ENCODE results near the gene FAM9A.
"Not testable (repeated sequence)": the region's sequence is repeated elsewhere in the genome, so short reads cannot be mapped to it uniquely, and the experiment has no call there.

FAM9A gene

DNA sequence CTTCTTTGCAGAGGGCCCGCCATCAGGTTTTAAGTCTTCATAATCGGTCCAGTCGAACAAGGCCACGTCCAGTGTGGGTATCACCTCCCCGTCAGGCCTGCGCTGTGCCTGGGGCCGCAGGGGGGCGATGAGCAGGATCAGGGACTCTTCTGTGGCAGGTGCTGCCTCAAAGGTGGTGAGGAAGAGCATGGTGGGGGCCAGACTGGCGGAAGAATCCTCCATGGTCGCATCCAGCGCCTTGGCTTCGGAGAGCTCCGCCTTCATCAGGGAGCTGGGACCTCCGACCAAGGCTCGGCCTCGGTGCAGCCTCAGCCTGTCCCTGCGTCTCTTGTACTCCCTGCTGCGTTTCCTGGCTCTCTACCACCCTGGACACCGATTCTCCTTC is 17.5 kb downstream of the FAM9A start:
- Histone ChIP-seq H3K4me1 (ENCODE audit: control insufficient read depth in 1 of 2, insufficient read depth in 1 of 2, low read depth in 1 of 2, low read length in 1 of 2) (no peaks in the 10 kb centered on the region), H3K4me3 (ENCODE audit: low read depth in 1 of 2, low read length in 1 of 2) (no peak overlapping the region), H3K27me3 (no peaks in the 10 kb centered on the region), H3K36me3 (no peaks in the 10 kb centered on the region), H3K9me3 (no peaks in the 10 kb centered on the region), H3K27ac (no peak overlapping the region)
- TF ChIP-seq CTCF (IDR thresholded peaks at IDR 0.05): no peak

GRCh38 chrX:8783097-8783713 is 18.0 kb downstream of the FAM9A start:
- no peak overlapping the region for H3K27ac ChIP-seq
- TF ChIP-seq CTCF (IDR thresholded peaks at IDR 0.05): peak; percentile 21
- H3K36me3 ChIP-seq: no peaks in the 10 kb centered on the region
- no peaks in the 10 kb centered on the region for H3K27me3 ChIP-seq
- no peaks in the 10 kb centered on the region for H3K9me3 ChIP-seq
- no peaks in the 10 kb centered on the region for H3K4me1 ChIP-seq (ENCODE audit: control insufficient read depth in 1 of 2, insufficient read depth in 1 of 2, low read depth in 1 of 2, low read length in 1 of 2)
- H3K4me3 ChIP-seq (ENCODE audit: low read depth in 1 of 2, low read length in 1 of 2): no peak overlapping the region

- Histone ChIP-seq H3K9me3 (no peaks in the 10 kb centered on the region), H3K27me3 (no peaks in the 10 kb centered on the region), H3K27ac (no peak overlapping the region), H3K4me1 (ENCODE audit: control insufficient read depth in 1 of 2, insufficient read depth in 1 of 2, low read depth in 1 of 2, low read length in 1 of 2) (no peaks in the 10 kb centered on the region), H3K4me3 (ENCODE audit: low read depth in 1 of 2, low read length in 1 of 2) (no peak overlapping the region), H3K36me3 (no peaks in the 10 kb centered on the region)
- no peak for TF ChIP-seq CTCF (IDR thresholded peaks at IDR 0.05)
Measured at GRCh38 chrX:8782595-8782994, 18.6 kb downstream of the FAM9A start.

DNA sequence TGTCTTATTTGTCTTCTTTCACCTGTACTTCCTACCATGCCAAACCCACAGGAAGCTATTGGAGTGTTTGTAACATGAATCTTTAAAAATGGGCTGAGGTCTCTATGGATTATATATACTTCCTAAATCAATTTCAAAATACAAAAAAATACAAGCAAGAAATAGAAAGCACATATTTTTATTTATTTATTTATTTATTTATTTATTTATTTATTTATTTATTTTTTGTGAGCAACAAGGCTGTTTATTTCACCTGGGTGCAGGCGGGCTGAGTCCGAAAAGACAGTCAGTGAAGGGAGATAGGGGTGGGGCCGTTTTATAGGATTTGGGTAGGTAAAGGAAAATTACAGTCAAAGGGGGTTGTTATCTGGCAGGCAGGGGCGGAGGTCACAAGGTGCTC is 19.3 kb downstream of the FAM9A start:
- not testable (repeated sequence) for H3K27me3 ChIP-seq; H3K4me3 ChIP-seq (ENCODE audit: low read depth in 1 of 2, low read length in 1 of 2); H3K36me3 ChIP-seq; H3K4me1 ChIP-seq (ENCODE audit: control insufficient read depth in 1 of 2, insufficient read depth in 1 of 2, low read depth in 1 of 2, low read length in 1 of 2); H3K9me3 ChIP-seq; H3K27ac ChIP-seq

- Histone ChIP-seq H3K27ac (no peak overlapping the region), H3K4me3 (ENCODE audit: low read depth in 1 of 2, low read length in 1 of 2) (no peak overlapping the region), H3K36me3 (no peaks in the 10 kb centered on the region), H3K4me1 (ENCODE audit: control insufficient read depth in 1 of 2, insufficient read depth in 1 of 2, low read depth in 1 of 2, low read length in 1 of 2) (no peaks in the 10 kb centered on the region), H3K9me3 (no peaks in the 10 kb centered on the region), H3K27me3 (no peaks in the 10 kb centered on the region)
- no peak for TF ChIP-seq CTCF (IDR thresholded peaks at IDR 0.05)
Measured at GRCh38 chrX:8773117-8773516, 28.1 kb downstream of the FAM9A start.

DNA sequence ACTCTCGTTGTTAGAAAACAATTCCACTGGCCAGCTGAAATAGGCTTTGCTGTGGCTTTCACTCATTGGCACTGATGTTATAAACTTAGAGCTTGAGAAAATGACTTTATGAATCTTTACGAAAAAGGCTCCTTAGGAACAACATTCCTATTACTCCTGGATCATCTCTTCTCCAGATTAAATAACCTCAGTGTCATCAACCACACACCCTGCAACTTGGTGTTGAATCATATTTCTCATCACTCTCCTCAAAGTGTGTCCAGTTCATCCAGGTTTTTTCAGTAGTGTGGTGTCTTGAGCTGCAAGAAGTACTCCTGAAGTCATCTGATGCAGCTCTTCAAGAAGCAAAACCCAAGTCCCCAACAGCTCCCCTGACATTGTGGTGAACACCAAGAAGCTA is 41.2 kb downstream of the FAM9A start:
- no peak overlapping the region for H3K27ac ChIP-seq
- no peak for TF ChIP-seq CTCF (IDR thresholded peaks at IDR 0.05)
- no peaks in the 10 kb centered on the region for H3K36me3 ChIP-seq
- H3K4me1 ChIP-seq (ENCODE audit: control insufficient read depth in 1 of 2, insufficient read depth in 1 of 2, low read depth in 1 of 2, low read length in 1 of 2): no peaks in the 10 kb centered on the region
- H3K4me3 ChIP-seq (ENCODE audit: low read depth in 1 of 2, low read length in 1 of 2): no peak overlapping the region
- H3K27me3 ChIP-seq: no peaks in the 10 kb centered on the region
- no peaks in the 10 kb centered on the region for H3K9me3 ChIP-seq

- not testable (repeated sequence) for H3K4me1 ChIP-seq (ENCODE audit: control insufficient read depth in 1 of 2, insufficient read depth in 1 of 2, low read depth in 1 of 2, low read length in 1 of 2); H3K27me3 ChIP-seq; H3K27ac ChIP-seq; H3K36me3 ChIP-seq; H3K9me3 ChIP-seq; H3K4me3 ChIP-seq (ENCODE audit: low read depth in 1 of 2, low read length in 1 of 2)
Measured at GRCh38 chrX:8758706-8759105, 42.5 kb downstream of the FAM9A start.

DNA sequence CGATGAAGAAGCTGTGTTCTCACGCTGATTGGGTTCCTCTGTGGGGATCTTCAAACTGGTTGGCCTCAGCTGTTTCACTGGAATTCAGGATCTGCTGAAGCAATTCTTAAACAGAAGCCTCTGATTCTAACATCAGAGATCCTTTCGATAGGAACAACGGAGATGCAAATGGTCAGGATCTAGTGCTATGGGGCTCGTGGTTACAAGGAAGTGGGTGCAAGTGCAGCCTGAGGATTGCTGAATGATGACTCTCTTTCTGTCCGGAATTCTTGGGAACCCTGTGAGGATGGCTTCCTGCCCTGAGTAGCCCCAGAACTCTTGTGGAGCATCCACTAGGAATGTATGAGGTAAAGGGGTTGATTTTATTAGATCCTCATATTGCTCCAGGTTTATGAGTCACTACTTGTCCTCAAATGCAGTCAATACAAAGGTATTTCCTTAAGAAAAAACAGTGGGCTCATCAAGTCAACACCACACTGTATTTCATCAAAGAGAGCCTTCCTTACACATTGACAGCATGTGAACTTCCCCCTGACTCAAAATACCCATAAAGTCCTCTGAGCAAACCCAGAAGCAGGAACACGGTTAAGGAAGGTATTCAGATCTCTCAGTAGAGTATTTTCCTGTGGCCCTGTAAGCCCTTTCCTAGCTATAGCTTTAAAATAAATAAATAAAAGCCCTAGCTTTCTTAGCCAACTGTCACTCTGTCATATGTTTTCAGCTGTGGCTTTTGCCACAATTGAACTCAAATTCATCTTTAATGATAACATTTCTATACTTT is 43.4 kb downstream of the FAM9A start:
- H3K27me3 ChIP-seq; H3K36me3 ChIP-seq; H3K27ac ChIP-seq; H3K4me3 ChIP-seq (ENCODE audit: low read depth in 1 of 2, low read length in 1 of 2); H3K9me3 ChIP-seq; H3K4me1 ChIP-seq (ENCODE audit: control insufficient read depth in 1 of 2, insufficient read depth in 1 of 2, low read depth in 1 of 2, low read length in 1 of 2): not testable (repeated sequence)

All from neutrophil (primary cell).